HL-60/S4 treated with retinoic acid at 250 ng/mL for 4 days and 3 days (cell line): Measurements from ENCODE around the gene PXDN.
"Not testable (repeated sequence)": the region's sequence is repeated elsewhere in the genome, so short reads cannot be mapped to it uniquely, and the experiment has no call there.

ENCODE experiments used
- in situ Hi-C: fragments of 300-500 bp; cut with MboI; formaldehyde crosslinking; loops from 2 replicates; pipeline ENCODE4 v1.7.0; 2022; ENCODE audit warnings: low sequenced_read_pairs

Gene PXDN

DNA sequence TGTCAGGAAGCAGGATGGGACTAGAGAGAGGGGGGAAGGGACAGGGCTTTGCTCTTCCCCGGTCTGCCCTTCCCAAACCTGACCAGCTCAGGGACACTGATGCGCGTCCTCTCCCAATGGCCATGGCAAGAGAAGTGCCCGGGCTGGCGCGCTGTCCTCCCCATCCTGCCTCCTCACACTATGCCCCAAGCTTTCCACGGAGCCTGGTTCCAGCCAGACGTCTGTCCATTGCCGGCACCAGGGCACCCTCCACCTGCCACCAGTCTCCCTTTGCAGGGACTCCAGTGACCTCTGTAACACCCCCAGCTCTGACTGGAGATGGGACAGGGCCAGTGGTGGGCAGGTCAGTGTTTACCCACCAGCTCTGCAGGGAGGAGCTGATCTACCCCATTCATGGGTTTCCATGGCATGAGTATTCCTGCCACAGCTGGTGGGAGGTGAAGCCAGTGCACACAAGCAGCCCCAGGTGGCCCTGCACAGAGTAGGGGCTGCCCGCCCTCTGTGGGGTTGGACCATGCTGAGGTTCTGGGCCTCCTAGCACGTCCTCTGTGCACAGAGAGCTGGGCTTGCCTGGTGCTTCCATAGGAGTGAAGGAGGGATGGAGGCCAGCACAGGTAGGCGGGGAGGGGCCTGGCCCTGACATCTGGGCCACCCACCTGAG lies 109.5 kb downstream of the PXDN start:
- in situ Hi-C loops: no loop called here

DNA sequence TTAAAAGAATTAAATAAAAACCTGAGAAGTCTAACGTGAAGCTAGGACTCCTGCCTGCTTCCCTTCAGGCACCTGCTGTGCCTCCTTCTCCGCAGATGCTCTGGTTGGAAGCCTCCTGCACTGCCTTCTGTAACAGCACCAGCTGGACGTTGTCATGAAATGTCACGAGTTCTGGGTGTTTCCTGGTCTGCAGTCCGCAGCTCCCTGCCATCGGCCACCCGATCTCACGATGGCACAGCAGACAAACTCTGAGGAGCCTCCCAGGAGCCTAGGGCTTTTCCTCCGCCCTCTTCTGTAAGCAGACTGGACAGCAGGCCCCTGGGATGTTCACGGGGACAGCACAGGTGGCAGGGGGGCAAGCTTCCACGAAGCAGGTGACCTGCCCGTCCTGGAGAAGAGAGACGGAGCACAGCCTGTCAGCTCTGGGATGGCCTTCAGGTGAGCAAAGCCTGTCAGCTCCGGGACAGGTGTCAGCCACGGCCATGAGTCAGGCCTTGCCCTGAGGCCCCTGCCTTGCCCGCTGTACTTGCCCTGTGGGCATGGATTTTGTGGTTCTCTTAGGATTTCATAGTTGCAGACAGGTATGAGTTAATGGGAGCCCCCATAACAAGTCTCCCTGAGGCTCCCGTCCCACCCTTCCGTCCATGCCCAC lies 110.3 kb downstream of the PXDN start:
- in situ Hi-C loops: no loop called here

DNA sequence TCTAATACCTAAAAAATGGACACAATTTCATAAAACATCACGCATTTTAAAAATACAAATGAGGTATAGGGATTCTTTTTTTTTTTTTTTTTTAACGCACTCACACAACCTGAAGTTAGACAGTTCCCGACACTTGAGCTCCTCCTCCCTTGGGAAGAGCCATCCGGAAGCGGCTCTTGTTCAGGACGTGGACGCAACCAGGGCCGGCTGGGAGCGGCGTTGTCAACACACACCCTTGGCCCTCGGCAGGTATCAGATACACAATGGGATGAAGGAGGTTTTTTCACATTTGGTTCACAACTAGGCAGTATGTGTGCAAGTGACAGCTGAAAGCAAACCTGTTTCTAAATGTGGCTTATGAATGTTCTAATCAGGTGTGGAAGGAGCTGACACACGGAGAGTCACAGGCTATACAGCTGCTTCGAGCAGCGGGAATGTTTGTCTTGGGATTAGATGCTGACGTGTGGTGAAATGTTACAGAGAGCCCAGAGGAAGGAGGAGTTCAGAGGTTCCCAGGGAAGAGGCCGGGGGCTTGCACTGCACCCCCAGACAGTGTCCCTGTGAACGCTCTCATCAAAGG lies 111.1 kb downstream of the PXDN start:
- in situ Hi-C loops: no loop called here

DNA sequence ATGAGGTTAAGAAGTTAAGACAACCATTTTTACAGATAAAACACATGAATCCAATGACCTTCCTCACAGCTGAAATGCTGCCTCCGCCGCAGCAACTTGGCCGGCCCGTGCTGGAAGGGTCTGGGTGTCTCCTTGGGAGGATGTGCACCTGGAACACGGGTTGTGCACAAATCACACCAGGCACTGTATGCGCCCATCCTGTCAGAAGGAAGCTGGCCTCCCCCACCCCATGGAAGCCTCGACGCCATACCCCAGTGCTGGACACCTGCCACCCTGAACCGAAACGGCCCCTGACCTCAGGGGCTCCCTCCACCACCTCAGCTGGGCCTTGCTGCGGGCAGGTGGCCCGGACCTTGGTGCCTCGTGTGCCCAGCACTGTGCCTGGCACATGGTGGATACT lies 111.8 kb downstream of the PXDN start:
- in situ Hi-C loops: no loop called here

DNA sequence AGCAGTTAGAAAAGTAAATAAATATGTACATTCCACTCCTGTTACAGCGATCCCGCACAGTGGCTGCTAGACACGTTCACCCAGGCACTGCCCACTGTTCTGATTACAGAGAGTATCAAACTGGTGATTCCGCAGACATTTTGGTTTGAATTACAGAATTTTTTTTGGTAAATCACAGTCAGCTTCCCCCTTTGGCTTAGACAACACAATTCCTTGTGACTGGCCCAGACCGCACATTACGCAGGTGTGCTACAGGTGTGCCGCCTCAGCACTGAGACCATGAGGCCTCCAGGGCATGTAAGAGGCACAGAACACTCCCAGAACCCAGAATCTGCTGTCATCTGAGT lies 112.3 kb downstream of the PXDN start:
- in situ Hi-C loops: no loop called here

DNA sequence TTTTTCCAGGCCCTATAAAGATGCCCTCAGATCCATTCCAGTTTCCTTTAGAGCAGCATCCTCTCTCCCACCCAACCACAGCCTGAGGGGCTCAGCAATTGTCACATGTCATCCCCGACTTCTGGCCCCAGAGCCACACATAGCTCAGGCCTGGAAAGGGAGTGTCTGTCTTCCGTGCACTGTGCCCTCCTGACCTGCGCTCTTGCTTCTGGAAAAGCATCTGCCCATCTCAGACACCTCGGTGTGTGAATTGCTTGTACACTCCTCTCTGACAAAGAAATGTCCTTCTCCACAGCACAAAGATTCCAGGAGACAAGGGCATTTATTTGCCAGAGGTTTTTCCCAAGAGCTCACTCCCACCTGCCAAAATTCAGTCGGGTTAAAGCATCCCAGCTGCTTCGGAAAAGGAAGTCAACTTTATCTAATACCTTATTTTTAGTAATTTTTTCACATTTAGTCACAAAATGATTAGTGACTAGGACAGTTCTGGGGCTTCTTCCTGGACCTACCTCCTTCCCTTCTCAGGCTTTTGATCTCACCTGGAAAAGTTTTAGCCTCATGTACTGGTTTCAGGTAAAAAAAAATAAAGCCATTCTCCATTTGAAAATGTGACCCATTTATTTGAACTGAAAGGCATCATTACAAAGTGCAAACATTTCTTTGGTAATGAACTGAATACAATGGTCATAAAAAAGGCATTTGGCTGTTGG lies 112.9 kb downstream of the PXDN start:
- in situ Hi-C loops: no loop called here

DNA sequence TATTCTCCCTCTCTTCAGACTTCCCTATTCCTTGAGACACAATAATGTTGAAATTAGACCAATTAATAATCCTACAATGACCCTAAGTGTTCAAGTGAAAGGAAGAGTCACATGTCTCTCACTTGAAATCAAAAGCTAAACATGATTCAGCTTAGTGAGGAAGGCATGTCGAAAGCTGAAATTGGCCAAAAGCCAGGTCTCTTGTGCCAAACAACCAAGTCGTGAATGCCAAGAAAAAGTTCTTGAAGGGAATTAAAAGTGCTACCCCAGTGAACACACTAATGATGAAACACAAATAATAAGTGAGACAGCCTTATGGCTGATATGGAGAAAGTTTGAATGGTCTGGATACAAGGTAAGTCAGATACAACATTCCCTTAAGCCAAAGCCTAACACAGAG lies 115.4 kb downstream of the PXDN start:
- in situ Hi-C loops: no loop called here

DNA sequence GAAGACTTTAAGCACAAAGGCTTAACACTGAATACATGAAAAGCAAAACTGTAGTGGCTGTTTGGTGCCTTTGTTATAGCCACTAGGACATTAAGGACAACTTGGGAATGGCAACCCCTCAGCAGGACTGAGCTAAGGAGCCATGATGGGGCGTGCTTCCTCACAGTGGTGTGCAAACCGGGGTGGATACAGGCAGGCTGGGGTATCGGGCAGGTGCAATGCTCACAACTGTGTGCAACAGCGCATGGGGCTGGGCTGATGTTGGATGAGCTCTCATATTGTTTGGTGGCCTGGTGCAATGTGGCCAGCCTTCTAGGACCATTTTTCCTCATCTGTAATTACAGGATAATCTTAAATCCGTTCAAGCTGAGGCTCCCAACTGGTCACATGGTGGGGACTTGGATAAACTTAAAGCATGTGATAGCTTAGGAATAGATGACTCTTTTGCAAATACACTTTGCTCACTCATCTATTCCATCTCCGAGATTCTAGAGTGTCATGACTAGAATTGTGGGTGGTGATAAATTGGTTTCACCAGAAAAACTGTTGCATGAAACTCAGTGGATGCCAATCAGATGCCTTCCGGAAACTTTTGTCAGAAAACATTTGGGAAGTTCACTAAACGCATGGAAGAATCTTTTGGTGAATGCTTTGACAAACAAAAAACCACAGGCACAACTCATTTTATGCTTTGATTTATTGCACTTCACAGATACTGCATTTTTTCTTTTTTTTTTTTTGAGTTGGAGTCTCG lies 116.5 kb downstream of the PXDN start:
- in situ Hi-C loops: no loop called here

DNA sequence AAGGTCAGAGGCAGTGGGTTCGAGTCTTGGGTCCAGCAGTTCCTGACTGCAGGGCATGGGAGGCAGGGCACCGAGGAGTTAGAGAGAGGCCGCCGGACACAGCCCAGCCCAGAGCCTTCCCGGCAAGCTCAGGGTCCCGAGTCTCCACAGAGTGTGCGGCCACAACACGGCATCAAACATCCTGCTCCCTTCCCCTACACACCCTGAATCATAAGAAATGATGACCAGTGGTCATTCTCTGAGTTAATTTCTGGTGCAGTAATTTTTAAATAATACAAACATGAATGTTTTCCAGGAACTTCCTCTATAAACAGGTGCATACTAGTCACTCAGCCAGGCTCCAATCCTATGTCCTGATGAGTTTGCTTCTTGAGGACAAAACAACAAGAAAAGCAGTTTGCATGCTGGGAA lies 118.0 kb downstream of the PXDN start:
- in situ Hi-C loops: no loop called here

DNA sequence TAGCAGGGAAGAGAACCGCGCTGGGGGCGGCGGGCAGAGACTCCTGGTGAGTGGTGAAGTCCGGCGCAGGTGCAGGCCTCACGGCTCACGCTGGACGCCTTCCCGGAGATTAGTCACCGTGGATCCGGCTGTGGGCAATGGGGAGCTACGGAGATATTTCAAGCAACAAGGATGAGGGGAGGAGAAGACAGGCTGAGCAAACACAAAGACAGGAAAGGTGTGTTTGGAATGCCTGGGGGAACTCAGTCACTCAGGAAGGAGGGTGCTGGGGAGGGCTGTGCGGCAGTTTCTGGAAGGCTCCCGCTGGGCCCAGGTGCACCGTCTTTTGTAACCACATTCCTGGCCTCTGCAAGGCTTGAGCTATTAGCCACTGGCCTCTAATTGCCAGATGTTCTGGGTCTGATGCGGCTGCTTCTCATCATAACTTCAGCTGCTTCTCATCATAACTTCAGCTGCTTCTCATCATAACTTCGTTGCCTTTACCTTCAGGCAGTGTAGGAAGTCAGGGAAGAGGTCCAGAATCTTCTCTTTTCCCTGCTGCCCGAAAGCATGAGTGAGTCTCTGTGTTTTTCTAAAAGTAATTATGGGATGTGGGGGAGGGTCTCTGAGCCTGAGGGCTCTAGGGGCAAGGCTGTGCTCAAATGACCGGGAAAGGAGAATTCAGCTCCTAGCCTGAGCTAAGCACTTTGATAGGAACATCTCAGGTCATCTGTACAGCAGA lies 118.9 kb downstream of the PXDN start:
- in situ Hi-C loops: no loop called here

DNA sequence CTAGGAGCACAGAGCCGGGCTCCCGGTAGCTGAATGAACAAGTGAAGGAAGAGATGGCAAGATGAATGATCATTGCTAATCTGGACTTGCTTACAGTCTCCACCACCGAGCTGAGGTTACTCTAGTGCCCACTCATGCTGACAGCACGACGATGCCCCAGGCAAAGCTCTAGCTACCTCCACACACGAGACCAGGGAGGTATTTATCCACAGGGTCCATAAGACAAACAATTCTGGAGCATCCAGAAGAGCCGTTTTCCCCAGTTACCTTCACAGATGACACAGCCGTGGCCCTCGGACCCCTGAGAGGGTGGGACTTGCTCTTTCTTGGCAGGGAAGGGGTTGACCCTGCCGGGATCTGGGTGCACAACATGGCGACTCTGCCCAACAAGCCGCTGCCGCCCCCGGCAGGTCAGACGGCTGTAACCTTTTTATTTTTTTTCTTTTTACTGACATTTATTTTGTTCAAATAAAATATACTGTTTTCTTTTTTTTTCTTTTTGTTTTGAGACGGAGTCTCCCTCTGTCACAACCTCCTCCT lies 120.3 kb downstream of the PXDN start:
- in situ Hi-C loops: no loop called here

DNA sequence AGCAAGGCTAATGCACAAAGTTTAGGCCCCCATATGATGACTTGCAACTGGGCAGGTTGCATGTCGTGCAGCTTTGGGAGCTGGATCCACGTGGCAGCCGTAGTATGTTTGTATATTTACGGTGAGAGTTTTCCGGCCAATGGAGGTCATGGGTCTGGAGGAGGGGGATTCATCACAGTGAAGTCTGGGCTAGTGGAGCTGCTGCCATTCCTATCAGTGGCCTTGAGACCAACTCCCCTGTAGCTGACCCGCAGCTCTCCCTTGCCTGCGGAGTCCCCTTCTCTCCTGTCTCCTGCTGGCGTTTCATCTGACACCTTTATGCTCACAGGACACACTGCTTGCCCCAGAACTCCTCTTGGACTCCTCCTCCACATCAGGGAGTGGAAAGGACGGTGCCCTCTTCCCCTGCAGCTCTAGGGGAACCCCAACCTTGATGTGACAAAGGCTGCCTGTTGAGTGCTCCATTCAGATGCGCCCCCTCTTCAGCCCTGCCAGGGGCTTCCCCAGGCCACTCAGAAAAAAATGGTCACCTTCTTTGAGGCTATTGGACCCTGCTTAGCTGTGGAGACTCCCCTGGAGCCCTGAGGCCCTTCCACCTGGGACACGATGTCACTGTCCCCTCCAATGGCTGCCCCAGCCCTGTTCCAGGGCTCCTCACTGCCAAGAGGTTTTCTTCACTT lies 121.7 kb downstream of the PXDN start:
- in situ Hi-C loops: no loop called here

DNA sequence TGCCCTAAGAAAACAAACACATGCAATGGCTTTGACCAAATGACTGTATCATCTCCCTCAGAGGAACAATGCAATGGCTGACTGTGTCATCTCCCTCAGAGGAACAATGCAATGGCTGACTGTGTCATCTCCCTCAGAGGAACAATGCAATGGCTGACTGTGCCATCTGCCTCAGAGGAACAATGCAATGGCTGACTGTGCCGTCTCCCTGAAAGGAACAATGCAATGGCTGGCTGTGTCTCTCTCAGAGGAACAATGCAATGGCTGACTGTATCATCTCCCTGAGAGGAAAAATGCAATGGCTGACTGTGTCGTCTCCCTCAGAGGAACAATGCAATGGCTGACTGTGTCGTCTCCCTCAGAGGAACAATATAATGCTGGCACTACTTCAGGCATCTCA lies 122.3 kb downstream of the PXDN start:
- in situ Hi-C loops: not testable (repeated sequence)

DNA sequence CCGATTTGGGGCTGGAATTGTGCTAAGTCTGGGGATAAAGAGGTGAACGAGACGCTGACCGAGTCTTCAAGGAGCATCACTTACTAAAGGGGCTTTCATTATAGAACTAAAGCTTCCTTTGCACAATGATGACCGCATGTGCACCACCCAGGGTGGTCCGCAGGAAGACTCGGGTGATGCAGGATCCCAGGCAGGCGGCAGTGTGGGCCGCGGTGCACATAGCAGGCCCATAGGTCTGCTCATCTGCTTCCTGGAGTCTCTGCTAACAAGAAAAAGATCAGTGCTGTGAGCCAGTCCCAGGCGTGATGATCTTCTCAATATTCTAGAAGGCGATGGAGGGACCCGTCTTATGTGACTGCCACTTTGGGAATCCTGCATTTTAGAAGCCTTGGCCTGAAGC lies 122.8 kb downstream of the PXDN start:
- in situ Hi-C loops: no loop called here

DNA sequence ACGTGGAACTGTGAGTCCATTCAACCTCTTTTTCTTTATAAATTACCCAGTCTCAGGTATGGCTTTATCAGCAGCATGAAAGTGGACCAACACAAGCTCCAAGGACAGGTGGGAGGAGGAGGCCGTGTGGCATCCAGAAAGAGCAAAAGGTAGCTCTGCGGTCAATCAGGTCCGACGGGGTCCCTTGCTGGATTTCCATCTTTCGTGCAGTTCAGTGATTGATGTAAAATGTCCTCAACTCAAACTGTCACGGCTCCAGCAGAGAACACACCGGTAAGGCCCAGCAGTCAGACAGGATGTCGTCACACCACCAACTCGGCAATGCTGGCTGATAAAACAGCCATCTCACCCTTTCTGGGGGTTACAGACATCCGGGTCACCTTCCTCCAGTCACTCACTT lies 123.3 kb downstream of the PXDN start:
- in situ Hi-C loops: no loop called here

DNA sequence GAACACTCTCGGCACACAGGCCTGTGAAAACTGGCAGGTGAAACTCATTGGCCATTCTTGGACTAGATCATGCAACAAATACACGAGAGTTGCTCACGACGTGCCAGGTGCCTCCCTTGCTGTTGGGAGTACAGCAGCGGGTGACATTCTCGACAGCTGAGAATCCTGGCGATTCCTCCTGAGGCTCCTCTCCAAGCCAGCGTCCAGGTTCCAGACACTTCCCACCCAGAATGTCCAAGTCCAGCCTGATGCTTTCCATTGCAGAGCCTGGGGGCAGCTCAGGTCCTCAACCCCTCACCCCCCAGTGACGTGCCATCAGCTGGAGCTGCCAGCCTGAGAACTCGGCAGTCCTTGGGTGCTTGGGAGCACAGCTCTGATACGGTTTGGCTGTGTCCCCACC lies 124.2 kb downstream of the PXDN start:
- in situ Hi-C loops: no loop called here

DNA sequence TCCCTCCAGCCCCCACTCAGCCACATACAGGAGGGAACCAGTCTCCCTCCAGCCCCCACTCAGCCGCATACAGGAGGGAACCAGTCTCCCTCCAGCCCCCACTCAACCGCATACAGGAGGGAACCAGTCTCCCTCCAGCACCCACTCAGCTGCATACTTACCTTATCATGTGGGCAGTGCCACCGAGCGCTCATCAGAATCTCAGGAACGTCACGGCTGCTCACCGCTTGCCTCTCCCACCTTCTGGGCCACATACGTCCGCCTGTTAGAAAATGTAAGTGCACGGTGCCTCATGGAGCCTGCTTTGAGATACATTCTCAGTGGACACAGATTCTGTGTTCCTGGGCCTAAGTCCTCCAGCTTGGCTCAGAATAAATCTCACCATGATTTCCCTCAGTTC lies 124.8 kb downstream of the PXDN start:
- in situ Hi-C loops: no loop called here

DNA sequence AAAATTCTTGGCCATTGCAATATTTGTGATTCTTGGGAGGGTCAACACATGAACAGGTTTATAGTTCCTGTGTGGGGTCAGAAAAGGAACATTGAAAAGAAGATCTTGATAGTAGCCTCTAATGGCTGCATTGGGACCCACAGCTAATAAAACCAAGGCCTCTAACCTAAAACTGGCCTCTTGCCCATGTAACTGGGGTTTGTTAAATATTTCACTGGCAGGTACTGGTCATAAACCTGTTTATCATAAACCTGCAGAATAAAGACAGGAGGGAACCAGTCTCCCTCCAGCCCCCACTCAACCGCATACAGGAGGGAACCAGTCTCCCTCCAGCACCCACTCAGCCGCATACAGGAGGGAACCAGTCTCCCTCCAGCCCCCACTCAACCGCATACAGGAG lies 125.3 kb downstream of the PXDN start:
- in situ Hi-C loops: no loop called here

DNA sequence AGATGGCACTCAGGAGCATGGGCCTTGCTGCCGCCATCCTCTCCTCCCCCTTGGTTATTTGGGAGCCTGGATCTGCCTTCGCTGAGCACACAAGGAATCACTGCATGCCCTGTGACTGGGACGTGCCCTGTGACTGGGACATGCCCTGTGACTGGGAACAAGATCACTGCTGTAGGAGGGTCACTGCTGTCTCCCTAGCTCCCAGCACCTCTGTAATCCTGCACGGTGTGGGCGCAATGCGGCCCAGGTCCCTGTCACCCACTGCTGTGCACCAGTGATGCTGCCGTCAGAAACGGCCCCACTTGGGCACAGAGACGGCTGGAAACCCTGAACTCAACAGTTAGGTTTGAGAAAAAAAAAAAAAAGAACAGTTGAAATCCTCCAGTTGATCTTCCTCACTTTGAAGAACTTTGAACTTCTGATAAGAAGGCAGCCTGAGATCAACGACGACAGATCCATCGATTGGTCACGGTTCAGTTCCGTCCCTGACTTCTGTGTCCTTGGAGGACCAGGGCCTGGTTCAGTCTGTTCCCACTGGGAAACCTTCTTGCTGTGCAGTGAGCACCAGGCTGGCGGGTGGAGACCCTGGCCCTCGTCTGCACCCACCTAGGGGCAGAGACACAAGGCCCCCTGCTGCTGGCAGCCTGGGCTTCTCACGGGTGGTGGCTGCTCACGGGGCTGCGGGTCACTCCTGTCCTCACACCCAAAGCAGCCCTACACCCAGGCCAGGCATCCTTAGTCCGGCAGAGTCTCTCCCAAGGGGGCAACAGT lies 125.9 kb downstream of the PXDN start:
- in situ Hi-C loops: no loop called here
